B cell (primary cell): ENCODE results near the gene DSC3.

Experiments
- CTCF ChIP-seq: fragments of 200-600 bp; IDR thresholded peaks from one replicate; pipeline ENCODE4 v1.8.0; 2022; ENCODE audit warnings: antibody characterized with exemption, mild to moderate bottlenecking
- EZH2 ChIP-seq: IDR thresholded peaks from 2 replicates; pipeline ENCODE4 v1.6.1; 2012; ENCODE audit warnings: borderline replicate concordance, low read depth, mild to moderate bottlenecking, moderate library complexity, low read length; ENCODE audit not compliant: insufficient read depth, poor library complexity, severe bottlenecking

GRCh38 chr18:31049189-31049588 lies 6.6 kb upstream of the DSC3 start:
- TF ChIP-seq CTCF (no peak), EZH2 (no peak)
